NCI-H2196 (cell line): ENCODE results near the gene SPAG5.

Experiments used
- DNase-seq: peaks from one replicate; lab custom pipeline; 2025; ENCODE audit not compliant: unreplicated experiment; lab: John Stamatoyannopoulos, UW

SPAG5 gene, protein sequence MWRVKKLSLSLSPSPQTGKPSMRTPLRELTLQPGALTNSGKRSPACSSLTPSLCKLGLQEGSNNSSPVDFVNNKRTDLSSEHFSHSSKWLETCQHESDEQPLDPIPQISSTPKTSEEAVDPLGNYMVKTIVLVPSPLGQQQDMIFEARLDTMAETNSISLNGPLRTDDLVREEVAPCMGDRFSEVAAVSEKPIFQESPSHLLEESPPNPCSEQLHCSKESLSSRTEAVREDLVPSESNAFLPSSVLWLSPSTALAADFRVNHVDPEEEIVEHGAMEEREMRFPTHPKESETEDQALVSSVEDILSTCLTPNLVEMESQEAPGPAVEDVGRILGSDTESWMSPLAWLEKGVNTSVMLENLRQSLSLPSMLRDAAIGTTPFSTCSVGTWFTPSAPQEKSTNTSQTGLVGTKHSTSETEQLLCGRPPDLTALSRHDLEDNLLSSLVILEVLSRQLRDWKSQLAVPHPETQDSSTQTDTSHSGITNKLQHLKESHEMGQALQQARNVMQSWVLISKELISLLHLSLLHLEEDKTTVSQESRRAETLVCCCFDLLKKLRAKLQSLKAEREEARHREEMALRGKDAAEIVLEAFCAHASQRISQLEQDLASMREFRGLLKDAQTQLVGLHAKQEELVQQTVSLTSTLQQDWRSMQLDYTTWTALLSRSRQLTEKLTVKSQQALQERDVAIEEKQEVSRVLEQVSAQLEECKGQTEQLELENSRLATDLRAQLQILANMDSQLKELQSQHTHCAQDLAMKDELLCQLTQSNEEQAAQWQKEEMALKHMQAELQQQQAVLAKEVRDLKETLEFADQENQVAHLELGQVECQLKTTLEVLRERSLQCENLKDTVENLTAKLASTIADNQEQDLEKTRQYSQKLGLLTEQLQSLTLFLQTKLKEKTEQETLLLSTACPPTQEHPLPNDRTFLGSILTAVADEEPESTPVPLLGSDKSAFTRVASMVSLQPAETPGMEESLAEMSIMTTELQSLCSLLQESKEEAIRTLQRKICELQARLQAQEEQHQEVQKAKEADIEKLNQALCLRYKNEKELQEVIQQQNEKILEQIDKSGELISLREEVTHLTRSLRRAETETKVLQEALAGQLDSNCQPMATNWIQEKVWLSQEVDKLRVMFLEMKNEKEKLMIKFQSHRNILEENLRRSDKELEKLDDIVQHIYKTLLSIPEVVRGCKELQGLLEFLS

DNA sequence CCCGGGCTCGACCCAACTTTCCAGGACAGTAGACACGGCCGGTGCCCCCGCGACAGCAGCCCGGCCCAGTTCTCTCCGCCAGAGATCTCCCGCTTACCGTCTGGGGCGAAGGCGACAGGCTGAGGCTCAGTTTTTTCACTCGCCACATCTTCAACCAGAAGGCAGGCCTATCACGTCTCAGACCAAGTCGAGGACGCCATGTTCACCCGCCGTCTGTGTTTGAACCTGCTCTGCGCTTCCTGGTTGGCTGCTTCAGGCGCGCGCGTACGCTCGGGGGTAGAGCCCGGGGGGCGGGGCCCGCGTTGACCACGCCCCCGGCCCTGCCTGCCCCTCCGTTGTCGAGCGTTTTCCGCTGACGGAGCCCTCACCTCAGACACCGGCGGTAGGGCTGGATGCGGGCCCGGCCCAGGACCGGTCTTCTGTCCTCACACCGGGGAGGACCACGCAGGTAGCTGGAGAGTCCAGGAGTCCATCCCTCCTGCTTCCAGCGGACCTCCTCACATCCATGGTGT lies at the start of gene SPAG5:
TSS of gene SPAG5 (minus strand) at position 227 of the 512 bp plus-strand sequence. CDS start at position 148, 79 bp downstream.
- DNase-seq, result peak; percentile 84

DNA sequence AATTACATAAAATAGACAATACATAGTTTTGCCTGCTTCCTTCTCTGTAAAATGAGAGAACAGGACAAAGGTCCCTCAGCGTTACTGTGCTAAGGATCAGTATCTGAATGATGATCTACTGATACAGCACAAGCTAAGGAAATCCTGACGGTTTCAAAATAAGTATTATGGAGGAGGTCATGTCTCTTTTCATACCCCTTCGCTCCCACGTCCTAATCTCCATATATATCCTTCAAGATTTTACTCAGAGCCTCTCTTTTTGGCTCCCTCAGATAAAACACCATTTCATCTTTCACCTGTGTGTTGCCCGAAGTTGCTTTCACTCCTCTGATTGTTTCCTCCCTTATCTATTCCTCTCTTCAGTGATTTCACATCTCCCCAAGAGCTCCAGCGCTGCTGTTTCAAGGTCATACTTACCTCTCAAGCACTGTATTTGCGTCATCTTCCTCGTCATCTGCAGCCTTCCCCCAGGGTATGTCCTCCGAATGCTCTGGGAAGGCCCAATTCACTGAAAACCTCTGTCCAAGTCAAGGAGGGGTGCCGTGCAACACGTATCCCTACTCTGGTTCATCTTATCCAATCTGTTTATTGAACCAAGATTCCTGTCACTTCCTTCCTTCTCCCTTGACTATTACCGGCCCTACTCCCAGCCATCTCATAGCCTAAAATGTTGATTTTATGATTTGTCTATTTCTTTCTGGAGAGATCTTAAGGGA lies 47.4 kb upstream of the SPAG5 start:
- no peak for DNase-seq

DNA sequence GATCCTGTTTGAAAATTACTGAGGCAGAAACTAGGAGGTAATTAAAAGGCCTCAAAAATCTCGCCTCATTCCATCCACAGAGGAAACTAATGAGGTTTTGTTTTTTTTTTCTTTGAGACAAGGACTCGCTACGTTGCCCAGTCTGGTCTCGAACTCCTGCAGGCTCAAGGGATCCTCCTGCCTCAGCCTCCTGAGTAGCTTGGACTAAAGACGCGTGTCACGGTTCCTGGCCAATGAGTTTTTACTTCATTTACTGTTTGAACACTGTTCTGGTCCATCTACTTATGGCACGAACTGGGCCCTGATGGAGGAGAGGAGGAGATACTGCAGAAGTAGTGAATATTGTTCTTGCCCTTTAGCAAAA lies 46.7 kb upstream of the SPAG5 start:
- DNase-seq, result no peak

DNA sequence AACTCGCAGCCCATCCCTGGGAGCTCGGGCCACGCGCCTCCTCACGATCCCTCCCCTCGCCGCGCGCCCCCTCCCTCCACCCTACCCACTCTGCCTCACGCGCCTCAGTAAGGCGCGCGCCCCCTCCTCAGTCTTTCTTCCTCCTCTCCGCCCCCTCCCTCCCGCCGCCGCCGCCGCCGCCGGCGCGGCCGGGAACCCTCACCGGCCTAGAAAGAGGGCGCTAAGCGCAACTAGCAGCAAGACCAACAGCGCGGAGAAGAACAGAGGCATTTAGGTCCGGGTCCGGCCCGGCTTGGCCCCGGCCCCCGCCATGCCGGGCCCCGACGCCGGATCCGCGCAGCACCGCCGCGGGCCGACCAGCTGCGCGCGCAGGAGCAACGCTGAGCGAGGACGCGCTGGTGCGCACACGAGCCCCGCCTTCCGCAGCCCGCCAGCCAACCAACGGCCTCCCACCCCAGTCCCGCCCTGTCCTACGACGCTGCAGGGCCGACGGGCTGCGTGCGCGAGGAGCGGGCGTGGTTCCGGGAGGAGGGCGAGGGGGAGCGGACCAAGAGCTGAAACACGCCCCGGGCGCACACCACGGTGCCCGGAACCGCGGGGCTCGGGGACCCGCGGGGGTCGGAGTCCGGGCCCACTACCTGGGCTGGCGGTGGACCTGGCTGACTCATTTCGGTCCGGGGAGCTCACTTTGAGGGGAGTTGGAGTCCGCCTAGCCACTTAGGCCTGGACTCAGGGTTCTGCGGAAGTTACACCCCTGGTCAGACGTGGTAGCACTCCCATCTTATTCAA lies 46.2 kb upstream of the SPAG5 start, which contains the start of gene BLTP2:
TSS of gene BLTP2 (minus strand) at position 372 of the 789 bp plus-strand sequence. CDS start at position 270, 102 bp downstream.
- peak; percentile 84 for DNase-seq

DNA sequence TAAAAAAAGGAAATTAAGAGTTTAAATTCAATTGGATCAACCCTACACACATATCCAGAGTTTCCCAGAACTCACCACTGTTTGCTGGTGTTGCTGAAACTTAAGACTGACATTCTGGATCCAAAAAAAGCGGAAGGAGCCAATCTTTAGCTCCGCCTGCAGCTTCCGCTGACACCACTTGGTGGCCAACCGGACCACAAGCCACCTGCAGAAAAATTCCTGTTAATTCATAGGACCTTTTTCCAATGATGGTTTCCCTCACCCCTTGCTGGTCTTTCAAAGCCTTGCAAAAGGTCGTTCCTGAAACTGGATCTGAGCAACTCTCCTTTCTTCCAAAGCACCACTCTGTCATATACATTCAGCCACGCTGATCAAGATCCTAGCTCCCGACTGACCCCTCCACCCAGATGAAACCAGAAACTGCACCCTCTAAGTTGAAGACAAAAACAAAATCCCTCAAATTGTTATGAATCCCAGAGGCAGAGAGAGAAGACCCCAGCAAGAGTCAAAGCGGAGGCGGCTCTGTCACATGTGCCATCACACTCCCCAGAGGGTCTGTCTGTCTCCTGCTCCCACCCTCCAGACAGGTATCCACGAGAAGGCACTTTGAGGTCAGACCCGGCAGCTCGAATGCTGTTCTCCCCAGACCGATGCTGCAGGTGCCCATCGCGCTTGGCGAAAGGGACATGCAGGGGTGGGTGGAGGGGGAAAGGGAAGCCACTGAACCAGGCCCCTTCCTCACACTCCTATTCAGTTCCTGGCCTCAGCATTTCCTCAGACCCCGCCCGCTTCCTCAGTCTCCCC lies 45.4 kb upstream of the SPAG5 start:
- DNase-seq, result peak; percentile 23

DNA sequence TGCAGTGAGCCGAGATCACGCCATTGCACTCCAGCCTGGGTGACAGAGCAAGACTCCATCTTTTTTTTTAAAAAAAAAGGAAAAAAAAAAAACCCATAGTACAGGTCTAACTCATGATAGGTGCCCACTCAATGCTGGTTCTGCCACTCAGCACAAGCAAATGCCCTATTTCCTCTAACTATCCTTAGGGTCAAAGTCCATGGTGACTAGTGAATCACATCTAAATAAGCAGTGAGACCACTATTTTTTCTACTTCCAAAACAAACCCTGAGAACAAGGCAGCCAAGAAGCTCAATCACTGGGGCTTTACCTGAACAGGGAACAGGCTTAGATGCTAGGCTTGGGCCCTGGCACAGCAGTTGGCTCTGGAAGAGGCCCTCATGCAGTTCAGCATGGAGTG lies 42.8 kb upstream of the SPAG5 start:
- DNase-seq, result no peak

DNA sequence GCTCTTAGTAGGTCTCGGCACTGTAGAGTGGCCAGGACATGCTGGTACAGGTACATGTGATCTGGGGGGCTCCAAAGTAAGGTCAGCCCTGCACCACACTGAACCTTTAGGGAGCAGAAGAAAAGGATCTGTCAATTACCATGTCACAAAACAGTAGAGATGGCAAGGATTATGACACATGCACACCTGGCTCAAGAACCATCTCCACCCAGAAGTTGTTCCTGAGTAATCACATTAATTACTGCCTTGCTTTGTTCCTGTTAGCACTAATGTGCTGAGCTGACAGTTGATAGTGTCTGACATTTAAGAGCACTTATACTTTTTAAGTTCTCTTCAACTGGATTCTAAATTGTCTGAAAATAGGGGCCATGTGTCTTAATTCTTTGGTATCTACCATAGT lies 36.7 kb upstream of the SPAG5 start:
- no peak for DNase-seq

DNA sequence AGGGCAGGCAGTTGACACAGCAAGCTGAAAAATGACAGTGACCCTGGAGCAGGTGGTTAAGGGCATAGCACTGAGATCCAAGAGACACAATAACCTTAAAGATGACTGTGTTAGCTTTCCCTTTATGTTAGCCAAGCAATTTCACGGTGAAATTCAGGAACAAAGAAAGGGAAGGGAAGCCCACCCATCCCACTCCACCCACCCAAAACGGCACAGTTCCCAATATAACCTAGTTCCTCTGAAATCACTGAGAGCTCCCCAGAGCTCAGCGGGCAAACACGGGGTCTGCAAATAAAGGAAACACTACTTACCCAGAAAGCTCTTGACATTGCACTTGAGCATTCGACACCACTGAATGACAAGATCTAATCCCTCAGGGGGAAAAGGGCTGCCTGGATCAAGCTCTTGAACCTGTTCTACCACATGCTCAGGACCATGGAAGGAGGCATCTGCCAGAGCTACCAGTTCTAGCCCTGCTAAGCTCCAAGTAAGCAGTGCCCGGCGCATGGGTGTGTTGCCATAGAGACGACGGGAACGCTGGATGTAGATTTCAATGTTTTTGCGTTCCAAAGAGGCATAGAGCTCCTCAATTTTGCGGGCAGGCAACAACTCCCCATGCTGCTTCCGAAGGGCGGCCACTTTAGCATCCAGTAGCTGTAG lies 35.5 kb upstream of the SPAG5 start:
- DNase-seq, result no peak

DNA sequence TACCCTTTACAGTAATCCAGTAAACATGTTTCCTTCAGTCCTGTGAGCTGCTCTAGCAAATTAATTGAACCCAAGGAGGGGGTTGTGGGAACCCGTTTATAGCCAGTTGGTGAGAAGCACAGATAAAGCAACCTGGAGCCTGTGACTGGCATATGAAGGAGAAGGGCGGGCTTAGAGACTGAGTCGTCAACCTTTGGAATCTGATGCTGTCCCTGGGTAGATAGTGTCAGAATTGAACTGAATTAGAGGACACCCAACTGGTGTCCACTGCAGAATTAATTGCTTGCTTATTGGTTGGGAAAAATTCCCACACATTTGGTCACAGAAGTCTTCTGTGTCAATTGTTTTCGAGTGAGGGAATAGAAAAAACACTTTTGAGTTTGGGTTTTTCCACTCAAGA lies 28.0 kb upstream of the SPAG5 start:
- DNase-seq, result no peak

DNA sequence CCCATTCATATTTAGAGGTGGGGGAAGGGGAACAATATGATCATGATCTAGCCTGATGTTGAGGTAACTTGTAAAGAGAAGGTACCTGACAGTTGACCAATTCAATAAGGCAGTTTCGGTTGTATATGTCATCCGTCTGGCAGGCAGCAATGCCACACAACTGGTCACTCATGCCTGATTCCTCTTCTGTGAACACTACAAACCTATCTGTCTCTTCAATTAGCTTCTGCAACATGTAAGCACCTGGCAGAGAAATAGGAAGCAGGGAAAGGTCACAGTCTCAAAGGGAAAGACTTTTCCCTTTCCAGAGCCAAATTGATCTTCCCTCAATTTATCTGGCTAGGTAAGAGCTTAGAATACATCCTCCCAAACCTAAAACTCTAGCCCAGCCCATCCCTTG lies 25.3 kb upstream of the SPAG5 start:
- DNase-seq, result no peak

DNA sequence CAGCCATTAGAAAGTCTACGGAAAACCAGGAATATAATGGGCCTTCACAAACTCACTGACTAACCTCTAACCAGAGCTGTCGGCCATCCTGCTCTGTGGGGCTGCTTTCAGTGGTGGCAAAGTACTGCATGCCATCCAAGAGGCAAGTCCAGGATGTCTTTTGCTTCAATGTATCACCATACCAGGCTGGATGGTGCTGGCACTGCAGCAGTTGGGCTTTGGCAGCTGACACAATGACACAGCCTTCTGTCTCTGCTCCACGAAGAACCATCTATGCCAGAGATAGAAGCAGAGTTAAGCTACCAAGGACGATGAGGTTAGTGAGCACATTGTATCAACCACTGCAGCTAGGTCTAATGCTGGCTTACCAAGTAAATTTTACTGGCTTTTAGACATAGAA lies 24.9 kb upstream of the SPAG5 start:
- no peak for DNase-seq

DNA sequence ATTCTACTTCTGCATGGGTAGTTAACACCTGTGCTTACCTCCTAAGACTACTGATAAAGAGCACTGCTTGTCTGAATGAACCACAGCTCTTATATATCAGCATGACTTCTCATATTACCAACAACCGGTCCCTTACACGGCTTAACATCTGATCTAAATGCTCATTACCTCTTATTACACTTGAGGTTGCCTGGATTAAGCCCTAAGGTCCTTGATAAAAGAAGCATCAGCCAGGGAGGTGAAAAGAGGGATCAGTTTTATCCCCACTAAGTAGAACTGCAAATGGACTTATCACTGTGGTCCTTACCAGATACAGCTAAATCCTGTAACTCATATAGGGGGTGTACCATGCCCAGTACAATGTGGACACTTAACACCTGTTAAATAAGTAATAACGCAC lies 23.4 kb upstream of the SPAG5 start:
- no peak for DNase-seq

DNA sequence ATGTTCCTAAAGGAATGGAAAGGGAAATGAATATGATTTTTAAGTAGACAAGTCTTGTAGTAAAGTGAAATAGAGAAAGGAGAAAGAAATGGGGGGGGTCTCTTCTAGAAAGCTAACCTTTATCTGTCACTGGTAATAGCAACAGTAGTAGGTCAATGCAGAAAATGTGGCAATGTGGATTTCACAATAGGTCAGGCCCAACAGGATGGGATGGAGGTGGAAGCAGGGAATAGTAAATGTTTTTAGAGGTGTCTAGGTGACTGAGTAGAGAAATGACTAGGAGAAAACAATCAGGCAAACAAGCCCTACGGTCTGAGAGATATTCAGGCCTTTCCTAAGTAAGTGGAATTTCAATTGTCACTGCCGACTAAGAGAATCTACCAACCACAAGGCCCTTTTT lies 21.2 kb upstream of the SPAG5 start:
- DNase-seq, result no peak

DNA sequence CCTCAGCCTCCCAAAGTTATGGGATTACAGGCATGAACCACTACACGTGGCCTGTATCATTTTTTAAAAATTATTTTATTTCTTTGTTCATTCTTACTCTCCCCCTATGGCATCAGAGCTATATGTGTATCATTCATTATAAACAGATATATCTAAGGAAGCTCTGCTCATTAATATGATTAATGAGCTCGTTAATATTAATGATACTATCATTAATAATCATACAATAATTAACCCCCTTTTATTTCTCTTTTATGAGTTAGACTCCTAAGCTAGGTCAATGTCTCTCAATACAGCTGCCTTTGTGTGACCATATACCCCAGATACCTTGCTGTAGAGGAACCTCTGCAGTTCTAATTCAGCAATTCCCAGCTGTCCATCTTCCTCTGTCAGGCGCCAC lies 19.6 kb upstream of the SPAG5 start:
- DNase-seq, result no peak

DNA sequence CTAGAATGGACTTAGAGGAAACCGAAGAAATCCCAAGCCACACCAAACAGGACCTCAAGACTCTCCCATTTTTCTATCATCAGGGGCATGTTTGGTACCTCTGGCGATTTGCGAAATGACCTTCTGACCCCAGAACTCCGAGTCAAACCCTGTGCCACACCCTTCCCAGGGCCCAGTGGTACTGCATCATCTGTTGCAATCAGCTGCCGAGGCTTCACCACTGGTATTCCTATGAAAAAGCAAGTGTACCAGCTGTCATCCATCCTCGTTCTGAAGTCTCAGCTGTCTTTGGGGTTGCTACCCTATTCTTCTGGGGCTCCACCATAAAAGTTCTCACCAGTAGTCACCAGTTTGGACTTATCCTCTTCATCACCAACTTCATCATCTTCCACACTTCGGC lies 17.5 kb upstream of the SPAG5 start:
- no peak for DNase-seq

DNA sequence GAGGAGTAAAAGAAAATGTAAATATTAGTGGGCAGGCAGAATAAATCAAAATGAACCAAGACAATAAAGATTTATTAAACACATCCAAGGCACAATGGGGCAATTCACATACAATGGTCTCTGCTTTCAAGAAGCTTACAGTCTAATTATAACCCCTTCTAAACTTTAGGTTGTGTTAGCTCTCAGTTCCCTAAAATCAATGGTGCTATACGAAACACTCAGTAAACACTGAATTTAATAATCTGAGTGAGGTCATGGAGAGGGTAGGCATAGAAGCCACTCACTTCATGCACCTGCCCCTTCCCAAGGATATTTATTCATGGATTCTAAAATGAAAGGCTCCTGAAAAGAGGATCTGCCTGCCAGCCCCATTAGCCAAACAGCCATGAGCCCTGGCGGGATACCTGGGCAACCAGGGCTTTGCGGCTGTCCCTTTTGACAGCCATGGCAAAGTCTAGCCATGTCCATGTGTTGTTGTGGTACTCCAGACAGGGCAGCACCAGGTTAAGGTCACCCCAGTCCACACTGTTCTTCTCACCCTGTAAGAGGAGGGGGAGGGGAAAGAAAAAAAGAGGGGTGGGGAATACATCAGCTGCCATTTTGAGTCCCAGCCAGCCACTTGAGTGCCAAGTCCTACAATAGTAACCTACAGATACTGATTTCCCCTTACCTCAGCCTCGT lies 16.6 kb upstream of the SPAG5 start:
- no peak for DNase-seq

DNA sequence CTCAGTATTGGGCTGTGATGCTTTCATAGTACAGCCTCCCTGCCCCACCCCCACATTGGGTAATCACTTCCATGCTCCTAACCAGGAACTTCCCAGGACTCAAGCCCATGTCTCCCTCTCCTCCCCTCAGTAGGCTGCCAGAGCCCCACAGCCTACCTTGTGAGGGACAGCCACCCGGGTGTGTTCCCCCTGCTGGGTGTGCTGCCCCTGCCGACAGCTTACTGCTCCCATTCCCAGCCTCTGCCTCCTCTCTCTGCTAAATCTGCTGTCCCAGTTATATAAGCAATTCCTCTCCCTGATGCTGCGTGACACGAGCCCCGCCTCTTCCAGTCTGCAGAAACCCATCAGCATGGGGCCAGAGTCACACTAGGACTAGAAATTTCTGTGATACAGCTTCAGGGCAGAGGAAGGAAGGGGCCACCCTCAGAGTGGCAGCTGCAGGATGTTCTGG lies 15.1 kb upstream of the SPAG5 start, which contains the start of gene RSKR:
TSS of gene RSKR (minus strand) at position 255 of the 451 bp plus-strand sequence. CDS start at position 231, 24 bp downstream.
- DNase-seq, result no peak
